GM06990 (cell line): ENCODE results near the gene TMED6.

ENCODE experiments used
- DNase-seq: peaks from one replicate; pipeline ENCODE4 v3.0.0-alpha.2; 2011; ENCODE audit not compliant: insufficient read length; ENCODE audit errors: extremely low read depth
- H3K27me3 ChIP-seq: replicated peaks from 2 replicates; pipeline ENCODE4 v1.6.0; 2011; ENCODE audit warnings: low read length; ENCODE audit not compliant: control insufficient read depth, insufficient read depth
- H3K36me3 ChIP-seq: 2 replicates; pipeline ENCODE4 v1.5.1; 2011; ENCODE audit warnings: low read length; ENCODE audit not compliant: control insufficient read depth, insufficient read depth
- H3K4me3 ChIP-seq: replicated peaks from 2 replicates; pipeline ENCODE4 v1.5.1; 2011; ENCODE audit warnings: low read depth, mild to moderate bottlenecking, control low read depth, low read length
- CTCF ChIP-seq: IDR thresholded peaks from 2 replicates; pipeline ENCODE4 v1.5.1; 2011; ENCODE audit warnings: low read length, control low read depth, mild to moderate bottlenecking, inconsistent platforms; ENCODE audit not compliant: insufficient read depth, poor library complexity, severe bottlenecking

Gene TMED6

GRCh38 chr16:69329369-69330285 is 22.0 kb downstream of the TMED6 start:
- Histone ChIP-seq H3K27me3 (no peaks in the 10 kb centered on the region), H3K36me3 (peaks cover 20% of the 10 kb centered on the region), H3K4me3 (peak overlapping the region; percentile 94)
- TF ChIP-seq CTCF: no peak
- DNase-seq: peak; percentile 40

- TF ChIP-seq CTCF: no peak
- peaks cover 23% of the 10 kb centered on the region for H3K36me3 ChIP-seq
- peak overlapping the region; percentile 94 for H3K4me3 ChIP-seq
- no peak for DNase-seq
- no peaks in the 10 kb centered on the region for H3K27me3 ChIP-seq
Observed at GRCh38 chr16:69328854-69329316, 22.7 kb downstream of the TMED6 start.

- no peak for TF ChIP-seq CTCF
- no peak for DNase-seq
- H3K36me3 ChIP-seq: peaks cover 30% of the 10 kb centered on the region
- 0 out of 2 replicates have a peak overlapping the region, but pooled peaks have one; percentile 11 for H3K4me3 ChIP-seq
- no peaks in the 10 kb centered on the region for H3K27me3 ChIP-seq
Observed at GRCh38 chr16:69327585-69328310, 23.8 kb downstream of the TMED6 start.

GRCh38 chr16:69326172-69326873 is 25.3 kb downstream of the TMED6 start:
- TF ChIP-seq CTCF: no peak
- no peak for DNase-seq
- Histone ChIP-seq H3K27me3 (no peaks in the 10 kb centered on the region), H3K4me3 (no peak overlapping the region), H3K36me3 (peaks cover 38% of the 10 kb centered on the region)

GRCh38 chr16:69325784-69326171 is 25.8 kb downstream of the TMED6 start:
- H3K4me3 ChIP-seq: no peak overlapping the region
- TF ChIP-seq CTCF: no peak
- DNase-seq: no peak
- H3K36me3 ChIP-seq: peaks cover 42% of the 10 kb centered on the region
- H3K27me3 ChIP-seq: no peaks in the 10 kb centered on the region
